GM18867 (cell line): ENCODE measurements around the gene SUV39H2.
A peak's percentile ranks its signal among the peaks of the same experiment; 100 is the strongest.
"Not testable (repeated sequence)": the region's sequence is repeated elsewhere in the genome, so short reads cannot be mapped to it uniquely, and the experiment has no call there.

Experiments used
- ATAC-seq: cut with Tn5 transposase; IDR thresholded peaks from one replicate; pipeline ENCODE4 v1.9.1; 2021; ENCODE audit warnings: mild to moderate bottlenecking, moderate library complexity; ENCODE audit not compliant: unreplicated experiment

SUV39H2 gene

DNA sequence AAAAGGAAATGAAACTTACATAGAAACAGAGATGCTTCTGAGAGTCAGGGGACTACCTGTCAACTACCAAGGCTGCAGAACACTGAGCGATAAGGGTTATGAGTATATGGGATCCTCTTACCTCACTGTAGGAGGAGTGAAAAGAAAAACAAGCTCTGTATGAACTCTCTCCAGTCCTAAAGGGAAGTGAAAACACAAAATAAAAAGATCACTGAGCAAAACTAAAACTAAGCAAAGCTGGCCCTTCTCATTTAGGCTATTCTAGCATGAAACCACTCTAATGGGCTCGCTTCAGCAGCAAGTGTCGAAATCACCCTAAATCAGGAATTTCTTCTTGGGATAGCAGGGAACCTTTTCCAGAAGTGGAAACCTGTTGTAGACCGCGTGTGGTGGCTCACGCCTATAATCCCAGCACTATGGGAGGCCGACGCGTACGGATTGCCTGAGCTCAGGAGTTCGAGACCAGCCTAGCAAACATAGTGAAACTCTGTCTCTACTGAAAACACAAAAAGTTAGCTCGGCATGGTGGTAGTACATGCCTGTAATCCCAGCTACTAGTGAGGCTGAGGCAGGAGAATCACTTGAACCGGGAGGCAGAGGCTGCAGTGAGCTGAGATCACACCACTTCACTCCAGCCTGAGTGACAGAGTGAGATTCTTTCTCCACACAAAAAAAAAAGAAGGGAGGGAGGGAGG lies 48.2 kb downstream of the SUV39H2 start:
- ATAC-seq = peak; percentile 97

DNA sequence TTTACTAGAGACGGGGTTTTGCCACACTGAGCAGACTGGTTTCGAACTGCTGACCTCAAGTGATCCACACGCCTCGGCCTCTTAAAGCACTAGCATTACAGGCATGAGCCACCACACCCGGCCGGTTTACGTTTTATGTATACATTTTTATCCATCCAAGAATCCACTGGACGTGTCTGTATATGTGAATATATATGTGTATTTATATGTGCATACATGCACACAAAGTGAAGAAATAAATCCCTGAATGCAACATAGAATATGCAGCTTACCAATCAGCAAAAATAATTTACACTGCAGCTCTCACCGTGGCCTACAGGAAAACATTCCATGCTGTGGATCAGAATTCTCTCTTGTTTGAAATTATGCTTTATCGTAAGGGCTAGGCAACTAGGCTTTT lies 51.9 kb downstream of the SUV39H2 start:
- no peak for ATAC-seq

DNA sequence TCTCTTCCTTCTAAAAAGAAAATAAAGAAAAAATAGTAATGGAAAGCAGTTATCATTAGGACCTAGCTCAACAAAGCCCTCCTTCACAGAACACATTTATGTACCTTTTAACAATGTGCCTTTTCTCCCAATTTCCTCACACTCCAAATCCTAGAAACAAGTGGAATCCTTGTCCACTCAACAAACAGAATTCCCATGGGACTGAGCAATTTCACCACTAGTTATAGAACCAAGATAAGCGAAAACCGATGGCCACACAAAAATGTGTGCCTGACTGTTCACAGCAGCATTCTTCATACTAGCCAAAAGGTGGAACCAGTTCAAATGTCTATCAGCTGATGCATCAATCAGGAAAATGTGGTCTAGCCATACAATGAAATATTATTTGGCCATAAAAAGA lies 57.9 kb downstream of the SUV39H2 start:
- ATAC-seq = no peak

DNA sequence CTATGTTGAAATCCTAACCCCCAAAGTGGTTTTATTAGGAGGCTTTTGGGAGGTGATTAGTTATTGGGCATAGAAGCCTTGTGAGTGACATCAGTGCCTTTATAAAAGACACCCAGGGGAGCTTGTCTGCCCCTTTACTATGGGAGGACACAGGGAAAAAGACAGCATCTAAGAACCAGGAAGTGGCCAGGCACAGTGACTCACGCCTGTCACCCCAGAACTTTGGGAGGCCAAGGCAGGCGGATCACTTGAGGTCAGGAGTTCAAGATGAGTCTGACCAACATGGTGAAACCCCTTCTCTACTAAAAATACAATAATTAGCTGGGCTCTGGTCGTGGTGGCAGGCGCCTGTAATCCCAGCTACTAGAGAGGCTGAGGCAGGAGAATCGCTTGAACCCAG lies 60.3 kb downstream of the SUV39H2 start:
- not testable (repeated sequence) for ATAC-seq

DNA sequence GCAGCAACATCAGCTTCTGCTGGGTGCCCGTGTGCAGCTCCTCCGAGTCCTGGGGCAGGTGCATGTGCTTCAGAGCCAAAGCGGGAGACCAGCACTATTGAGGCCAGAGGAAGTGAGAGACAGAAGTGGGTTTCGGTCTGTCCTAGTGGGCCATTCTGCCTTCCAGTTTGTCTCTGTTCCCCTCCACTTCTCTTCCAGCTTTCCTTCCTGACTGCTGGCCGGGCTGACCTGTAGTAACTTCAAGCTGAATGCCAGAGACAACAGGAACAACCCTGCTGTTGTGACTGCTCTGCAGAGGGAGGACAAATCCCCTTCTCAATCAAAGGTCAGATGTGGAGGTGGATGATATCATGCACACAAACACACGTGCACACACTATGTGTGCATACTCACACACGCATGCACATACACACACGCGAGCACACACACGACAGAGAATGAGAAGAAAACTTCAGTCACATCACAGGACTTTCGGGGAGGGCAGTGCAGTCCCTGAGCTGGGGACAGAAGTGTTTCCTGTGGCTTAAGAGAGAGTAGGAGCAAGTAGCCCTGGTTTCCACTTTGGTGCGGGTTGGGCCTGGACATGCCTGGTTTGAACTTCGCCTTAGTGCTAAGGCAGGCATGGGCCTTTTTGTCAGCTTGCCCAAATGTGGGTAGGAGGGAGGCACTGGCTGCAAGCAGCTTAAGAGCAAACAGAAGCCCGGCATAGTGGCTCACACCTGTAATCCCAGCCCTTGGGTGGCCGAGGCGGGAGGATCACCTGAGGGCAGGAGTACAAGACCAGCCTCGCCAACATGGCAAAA lies 63.7 kb downstream of the SUV39H2 start:
- peak; percentile 82 for ATAC-seq

DNA sequence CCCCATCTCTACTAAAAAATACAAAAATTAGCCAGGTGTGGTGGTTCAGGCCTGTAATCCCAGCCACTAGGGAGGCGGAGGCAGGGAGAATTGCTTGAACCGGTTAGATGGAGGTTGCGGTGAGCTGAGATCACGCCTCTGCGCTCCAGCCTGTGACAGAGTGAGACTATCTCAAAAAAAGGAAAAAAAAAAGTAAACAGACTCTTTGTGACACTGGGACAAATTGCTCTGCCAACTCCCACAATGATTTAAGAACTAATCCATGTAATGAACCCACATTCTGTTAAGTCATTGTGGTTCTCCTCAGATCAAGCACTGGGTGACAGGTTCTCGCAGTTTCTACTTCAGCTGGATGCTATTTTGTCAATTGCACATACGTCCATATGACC lies 64.3 kb downstream of the SUV39H2 start:
- ATAC-seq = not testable (repeated sequence)

DNA sequence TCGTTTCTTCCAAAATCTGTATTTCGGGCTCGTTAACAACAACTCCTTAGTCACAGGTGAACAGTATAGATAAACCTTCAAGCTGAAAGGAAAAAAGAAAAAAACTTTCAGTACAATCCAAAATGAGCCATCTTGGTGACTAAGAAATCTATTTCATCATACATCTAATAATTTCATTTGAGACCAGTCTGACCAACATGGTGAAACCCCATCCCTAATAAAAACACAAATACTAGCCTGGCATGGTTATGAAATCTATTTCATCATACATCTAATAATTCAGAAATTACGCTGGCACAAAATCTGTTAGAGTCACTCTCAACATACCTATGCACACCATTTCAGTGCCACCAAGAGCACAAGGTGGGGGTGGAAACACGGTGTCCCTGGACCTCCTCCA lies 66.4 kb downstream of the SUV39H2 start:
- ATAC-seq = no peak

DNA sequence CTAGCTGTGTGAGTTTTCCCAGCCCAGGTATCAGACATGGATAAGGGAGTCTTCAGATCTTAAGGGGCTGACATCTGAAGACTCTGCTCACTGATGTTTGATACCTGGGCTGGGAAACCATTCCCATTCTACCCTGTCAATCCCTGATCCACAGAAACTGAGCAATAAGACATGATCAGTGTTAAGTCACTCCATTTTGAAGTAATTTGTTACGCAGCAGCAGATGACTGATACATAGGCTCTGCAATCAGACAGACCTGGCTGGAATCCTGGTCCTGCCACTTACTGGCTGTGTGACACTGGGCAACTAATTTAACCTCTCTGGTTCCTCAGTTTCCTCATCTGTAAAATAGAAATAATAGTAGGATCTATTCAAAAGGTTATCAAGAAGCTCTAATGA lies 68.6 kb downstream of the SUV39H2 start:
- ATAC-seq = no peak

DNA sequence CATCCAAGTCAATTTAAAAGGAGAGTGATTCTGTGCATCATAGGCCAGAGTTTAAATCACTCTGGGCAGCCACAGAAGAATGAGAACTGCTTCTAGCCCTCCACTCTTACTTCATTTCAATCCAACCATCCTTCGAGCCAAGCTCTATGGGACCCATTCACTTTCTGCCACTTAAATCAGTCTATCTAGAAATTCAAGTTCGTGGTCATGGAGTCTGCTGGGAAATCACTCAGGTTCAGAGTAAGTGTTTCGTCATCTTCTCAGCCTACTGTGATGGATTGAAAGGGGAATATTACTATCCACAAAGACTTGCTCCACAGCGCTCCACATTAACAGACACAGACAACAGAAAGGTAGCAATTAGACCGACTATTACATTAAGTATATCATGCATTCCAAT lies 70.6 kb downstream of the SUV39H2 start:
- ATAC-seq = no peak

DNA sequence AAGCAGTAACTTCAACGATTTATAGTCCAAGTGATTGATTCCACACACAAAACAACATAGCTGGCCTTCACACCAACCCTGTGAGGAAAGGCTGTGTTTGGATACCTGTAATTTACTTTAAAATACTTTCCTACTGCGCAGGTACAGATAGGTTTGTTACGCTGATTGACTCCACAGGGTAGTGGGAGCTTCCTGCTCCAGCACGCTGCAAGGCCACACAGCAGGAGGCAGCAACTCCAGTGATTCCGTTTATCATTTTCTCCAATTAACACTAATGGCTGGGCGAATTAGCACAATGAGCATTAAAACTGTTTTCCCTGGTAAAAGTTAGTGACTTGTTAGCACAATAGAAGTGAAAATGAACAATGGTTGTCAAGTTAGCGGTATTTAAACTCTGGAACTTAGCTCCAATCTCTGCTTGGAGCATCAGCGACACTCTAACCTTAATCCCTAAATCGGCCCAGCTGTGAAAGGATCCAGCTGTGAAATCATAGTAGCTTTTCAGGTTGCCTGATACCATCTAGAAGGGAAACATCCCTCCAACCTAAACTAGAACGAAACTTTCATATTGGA lies 74.3 kb downstream of the SUV39H2 start:
- no peak for ATAC-seq

DNA sequence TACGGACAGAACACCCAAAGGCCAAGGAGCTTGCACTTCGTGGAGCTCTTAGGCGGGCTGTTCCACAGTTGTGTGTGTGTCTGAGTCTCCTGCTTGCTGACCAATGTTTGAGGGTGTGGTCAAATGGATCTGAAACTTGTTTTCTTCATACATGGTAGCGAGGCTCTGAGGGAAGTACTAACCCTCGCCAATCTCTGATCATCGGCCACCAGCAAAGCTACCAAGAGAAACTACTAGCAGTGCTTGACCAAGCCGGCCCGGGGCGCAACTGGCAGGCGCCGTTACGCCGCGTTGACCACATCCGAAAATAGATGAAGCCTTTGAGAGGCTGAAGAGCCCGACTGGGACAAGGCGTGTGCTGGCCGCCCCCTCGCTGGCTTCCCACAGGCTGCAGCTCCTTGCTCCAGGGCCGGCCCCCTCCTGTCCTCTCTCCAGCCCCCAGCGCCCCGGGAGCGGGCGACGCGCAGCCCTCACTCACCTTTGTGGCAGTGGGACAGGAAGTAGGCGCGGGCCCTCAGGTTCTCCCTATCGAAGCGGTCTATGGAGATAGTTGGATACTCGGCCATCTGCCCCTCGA lies 74.8 kb downstream of the SUV39H2 start:
- ATAC-seq = peak; percentile 41
